ENCODE data around the gene KNDC1. TPM values are rescaled to one million over a fixed set of nuclear protein-coding genes. Genes with fewer than 3 reads are reported as not detected.
"Not testable (repeated sequence)": the region's sequence is repeated elsewhere in the genome, so short reads cannot be mapped to it uniquely, and the experiment has no call there.

KNDC1 gene, protein sequence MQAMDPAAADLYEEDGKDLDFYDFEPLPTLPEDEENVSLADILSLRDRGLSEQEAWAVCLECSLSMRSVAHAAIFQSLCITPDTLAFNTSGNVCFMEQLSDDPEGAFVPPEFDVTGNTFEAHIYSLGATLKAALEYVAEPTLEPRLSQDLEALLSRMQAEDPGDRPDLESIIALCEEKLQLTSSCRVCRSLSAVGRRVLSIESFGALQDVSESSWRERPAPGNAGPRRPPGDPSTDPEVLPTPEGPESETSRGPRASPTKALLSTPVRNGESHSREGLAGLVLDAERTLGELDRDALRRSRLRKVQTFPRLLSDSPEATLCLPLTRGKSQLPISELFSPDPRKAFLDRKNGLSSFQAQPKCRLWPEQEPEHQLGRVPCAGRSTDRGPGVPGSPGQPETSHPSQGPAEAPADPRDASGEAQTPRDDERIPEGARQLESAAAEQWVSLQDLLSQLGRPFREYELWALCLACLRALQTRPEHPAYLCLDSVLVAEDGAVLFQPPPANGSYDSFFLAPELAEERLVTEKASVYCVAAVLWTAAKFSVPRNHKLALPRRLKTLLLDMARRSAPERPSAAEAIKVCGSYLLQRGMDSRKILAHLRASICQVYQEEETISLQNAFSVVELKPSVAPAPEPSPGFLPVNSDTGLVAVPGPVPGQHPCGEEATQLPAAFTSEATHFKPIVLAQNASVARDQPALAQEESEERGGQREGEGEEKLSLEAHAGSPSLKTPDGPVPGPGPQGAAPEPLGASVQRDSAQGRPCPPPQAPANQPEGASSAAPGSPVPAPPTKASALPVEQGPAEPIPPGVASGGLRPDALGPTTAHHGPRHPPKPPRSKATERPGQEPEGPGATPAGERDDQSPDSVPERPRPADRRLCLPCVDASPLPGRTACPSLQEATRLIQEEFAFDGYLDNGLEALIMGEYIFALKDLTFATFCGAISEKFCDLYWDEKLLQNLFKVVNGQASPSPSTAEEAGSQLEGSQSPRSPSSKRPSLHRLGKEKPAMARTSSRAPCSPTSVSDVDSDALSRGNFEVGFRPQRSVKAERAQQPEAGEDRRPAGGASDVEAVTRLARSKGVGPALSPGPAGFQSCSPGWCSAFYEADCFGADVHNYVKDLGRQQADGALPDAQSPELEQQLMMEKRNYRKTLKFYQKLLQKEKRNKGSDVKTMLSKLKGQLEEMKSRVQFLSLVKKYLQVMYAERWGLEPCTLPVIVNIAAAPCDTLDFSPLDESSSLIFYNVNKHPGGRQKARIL (N-terminal part only)
- not detected in 2 replicates for total RNA-seq (2014; rRNA removed; shearing (Covaris generic))

DNA sequence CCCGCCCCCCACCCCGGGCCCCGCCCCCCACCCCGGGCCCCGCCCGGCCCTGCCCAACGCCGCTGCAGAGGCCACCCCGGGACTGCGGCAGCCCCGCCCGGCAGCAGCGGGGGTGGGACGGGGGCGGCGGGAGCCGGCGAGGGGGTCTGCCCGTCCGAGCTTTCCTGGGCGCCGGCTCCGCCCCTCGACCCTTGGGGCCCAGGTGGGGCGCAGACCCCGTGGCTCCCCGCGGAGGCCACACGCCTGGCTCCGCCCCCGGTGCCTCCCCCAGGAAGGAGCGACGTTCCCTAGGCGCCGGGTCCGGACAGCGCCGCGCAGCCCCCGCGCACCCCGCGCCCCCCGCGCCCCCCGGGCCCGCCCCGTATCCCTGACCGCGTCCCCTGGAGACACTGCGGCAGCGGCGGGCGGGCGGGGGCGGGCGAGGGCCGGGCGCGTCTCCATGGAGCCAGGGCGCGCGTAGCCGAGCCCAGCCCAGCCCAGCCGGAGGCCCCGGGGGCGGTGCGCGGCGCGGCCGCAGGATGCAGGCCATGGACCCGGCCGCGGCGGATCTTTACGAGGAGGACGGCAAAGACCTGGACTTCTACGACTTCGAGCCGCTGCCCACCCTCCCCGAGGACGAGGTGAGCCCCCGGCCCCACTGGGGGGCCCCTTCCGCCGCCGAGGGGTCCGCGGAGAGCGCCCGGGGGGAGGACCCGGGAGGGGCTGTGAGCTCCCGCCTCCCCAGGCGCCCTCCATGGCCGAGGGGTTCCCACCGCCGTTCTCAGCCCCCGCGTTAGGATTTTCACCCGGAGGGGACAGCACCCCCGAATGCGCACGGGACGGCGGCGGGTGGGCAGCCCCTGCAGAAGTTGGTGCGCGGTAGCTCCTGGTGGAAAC, at the start of gene KNDC1:
Gene KNDC1, plus strand, starts transcription at position 270 of the 876 bp plus-strand sequence. Its CDS starts 249 bp downstream, at position 519.
- peak; percentile 34 for DNase-seq (ENCODE audit: low read depth)

DNA sequence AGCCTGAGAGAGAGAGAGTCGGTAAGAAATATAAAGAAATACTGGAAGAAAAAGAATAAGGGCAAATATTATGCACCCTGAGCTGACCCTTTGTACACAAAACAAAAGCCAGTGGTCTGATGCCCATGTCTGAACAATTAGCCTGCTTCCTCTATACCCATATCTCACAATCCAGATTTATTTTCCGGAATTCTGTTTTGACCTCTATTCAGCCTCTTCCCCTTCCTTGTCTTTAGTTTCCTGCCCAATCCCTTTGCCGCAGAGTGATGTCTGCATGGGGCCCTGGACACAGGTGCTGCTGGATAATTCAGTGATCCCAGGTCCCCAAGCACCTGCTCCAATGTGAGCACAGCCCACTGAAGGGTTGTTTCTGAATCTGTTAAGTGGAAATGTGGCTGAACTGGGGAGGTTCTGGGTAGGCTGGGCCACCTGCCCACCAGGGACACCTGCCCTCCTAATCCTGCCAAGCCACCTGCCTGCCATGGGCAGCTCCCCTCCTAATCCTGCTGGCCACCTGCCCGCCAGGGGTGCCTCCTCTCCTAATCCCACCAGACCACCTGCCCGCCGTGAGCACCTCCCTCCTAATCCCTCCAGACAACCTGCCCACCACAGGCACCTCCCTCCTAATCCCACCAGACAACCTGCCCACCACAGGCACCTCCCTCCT, 49.3 kb upstream of the KNDC1 start:
- no peak for DNase-seq (ENCODE audit: low read depth)

DNA sequence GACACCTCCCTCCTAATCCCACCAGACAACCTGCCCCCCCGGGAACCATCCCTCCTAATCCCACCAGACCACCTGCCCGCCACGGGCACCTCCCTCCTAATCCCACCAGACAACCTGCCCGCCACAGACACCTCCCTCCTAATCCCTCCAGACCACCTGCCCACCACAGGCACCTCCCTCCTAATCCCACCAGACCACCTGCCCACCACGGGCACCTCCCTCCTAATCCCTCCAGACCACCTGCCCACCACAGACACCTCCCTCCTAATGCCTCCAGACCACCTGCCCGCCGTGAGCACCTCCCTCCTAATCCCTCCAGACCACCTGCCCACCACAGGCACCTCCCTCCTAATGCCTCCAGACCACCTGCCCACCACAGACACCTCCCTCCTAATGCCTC, 48.4 kb upstream of the KNDC1 start:
- DNase-seq (ENCODE audit: low read depth), result not testable (repeated sequence)

DNA sequence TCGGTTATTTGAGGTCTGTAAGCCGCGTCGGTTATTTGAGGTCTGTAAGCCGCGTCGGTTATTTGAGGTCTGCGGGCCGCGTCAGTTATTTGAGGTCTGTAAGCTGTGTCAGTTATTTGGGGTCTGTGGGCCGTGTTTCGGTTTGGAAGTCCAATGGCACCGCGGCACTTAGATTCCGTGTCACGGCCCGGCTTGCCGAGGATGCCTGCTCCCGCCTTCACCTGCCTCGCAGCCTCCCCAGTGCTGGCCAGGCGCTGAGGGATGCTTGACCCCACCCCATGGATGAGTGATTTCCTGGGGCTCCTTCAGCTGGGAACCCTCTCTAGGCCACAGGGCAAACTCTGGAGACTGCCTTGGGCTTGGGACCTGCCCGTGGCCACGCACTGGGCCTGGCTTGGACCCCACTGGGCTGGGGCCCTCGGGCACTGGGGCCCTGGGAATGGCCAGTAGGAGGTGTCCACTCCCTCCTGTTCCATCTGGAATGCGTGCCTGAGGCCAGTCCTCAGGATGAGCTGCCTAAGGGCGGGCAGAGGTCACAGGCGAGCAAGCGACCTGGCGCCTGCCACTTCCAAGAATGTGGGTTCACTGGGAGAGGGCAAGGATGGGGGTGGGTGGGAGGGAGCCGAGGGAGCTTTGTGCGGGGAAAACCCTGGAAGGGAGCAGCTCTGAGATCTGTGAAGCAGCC, 46.7 kb upstream of the KNDC1 start:
- DNase-seq (ENCODE audit: low read depth), result no peak

DNA sequence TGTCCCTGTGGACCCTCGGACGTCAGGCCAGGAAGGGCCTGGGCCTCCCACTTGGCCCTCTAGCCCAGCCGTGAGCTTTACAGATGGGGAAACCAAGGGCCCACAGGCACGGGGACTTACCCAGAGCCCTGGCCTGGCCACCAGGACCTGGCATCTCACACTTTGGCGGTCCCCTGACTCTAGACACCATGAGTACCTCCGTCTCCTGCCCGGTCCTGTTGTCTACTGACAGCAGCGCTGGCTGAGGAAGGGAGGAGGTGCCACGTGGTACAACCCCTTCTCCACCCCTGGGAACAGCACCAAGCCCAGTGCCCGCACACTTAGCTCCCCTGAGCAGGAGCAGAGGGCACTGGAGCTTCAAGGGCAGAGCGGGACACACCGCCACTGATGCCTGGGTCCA, 46.2 kb upstream of the KNDC1 start:
- DNase-seq (ENCODE audit: low read depth), result no peak

DNA sequence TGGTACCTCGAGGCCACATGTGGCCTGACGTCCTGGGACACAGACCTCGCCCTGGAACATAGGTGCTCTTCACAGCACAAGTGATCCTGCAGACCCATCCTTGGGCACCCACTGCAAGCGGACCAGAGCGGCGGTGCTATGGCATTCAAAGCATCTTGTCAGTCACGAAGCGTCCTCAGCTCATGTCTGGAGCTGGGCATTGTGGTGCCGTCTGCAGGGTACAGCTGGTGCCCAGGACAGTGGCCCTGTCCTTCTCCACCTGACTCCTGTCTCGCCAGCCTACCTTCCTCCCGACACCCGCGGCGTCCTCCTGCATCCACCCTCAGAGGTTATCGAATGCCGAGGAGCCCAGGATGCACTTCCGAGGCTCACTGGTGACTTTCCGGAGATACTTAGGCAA, 45.8 kb upstream of the KNDC1 start:
- no peak for DNase-seq (ENCODE audit: low read depth)

DNA sequence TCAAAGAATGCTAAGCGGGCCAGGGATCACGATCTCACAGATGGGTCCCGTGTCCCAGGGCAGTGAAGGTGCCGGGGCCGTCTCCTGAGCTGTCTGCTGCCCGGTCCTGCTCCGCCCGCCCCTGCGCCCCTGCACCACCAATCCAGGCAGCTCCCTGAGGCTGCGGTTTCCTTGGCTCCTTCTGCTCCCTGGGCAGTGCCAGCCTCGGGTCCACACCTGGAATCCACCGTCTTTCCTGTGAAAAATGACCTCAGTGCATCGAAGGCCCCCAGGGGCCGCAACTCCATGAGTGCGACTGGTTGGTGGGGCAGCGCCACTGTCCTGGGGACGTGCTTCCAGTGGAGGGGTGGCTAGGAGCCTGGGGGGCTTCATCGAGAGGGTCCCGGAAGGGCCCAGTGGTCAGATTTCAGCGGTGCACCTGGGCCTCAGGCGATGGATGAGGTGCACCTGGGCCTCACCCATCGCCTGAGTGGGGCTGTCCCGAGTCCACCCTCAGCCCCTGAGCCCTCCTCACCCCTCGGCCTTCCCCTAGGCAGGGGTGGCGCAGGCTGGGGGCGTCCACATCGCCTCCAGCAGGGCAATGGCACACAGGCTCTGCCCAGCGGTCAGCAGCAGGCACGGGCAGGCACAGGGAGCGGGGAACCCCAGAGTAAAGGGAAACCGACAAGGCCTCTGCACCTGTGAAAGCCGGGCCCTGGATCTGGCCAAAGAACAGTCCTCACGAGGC, 45.1 kb upstream of the KNDC1 start:
- DNase-seq (ENCODE audit: low read depth), result no peak

DNA sequence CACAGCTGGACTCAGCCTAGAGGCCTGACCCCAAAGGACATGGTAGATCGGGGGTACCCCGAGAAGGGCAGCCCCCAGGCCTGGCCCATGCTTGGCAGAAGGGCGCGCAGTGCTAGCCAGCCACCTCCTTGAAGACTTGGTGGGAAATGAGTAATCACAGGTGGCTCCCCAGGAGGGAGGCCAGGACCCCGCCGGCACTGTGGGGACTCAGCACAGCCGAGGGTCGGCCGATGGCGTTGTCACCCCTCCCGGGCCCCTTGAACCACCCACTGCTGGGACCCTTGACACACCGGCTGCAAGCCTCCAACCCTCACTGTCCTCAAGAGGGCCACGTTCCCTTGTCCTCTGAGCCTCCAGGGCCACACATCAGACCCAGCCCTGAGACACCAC, 44.6 kb upstream of the KNDC1 start:
- no peak for DNase-seq (ENCODE audit: low read depth)

DNA sequence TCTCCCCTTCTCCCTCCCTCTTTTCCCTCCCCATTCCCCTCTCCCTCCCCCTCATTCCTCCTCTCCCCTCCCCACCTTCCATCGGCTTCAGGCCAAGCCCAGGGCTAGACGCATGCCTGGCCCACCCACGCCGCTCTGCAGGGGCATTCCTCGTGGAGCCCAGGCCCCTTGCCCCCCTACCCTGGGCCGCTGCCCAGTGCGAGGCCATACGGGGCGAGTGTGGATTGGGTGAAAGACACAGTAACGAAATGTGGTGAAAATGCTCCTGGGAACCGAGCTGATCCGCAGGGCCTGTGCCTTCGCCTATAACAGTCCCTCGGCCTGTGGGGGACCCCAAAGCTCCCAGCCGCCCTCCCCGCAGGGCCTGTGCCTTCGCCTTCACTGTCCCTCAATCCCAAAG, 44.0 kb upstream of the KNDC1 start:
- no peak for DNase-seq (ENCODE audit: low read depth)

DNA sequence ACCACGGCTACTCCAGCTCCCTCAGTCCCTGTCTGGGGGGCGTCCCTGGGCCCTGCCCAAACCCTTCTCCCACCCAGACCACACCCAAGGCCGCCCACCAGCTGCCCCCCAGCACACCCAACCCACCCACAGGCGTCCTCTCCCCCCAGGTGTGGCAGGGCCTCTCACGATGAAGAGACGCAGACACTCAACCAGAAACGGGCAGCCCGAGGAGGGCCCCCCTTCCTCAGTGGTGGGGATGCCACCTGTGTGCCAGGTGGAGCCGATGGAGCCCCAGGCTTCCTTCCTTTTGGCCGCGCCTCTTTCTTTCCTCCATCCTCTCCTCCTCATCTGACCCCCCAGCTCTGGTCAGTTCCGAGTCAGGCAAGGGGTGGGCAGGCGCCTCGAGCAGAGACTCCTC, 43.6 kb upstream of the KNDC1 start:
- DNase-seq (ENCODE audit: low read depth), result no peak

DNA sequence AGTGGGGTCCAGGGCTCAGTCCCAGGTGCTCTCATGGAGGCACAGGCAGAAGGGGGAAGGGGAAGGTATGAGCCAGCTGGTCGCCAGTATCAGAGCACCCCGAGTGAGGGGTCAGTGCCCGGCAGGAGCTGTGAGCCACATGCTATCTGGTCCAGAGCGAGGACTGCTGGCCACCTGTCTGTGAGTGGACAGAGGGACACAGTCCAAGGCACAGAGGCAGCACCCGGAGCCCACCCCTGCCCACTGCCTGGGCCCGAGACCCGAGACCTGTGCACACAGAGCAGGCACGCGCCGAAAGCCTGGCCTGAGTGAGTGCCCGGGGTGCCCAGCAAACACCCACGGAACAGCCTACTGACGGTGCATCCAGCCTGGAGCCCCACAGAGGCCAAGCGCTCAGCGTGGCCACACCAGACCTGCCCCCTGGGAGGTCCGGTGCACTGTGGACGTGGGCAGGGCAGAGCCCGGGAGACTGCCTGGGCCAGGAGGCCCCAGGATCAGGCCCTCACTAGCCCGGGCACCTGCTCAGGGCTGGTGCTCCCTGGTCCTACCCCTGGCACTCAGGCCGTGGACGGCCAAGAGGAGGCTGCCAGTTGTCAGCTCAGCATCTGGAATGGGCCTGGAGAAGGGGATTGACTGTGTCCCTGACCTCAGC, 42.9 kb upstream of the KNDC1 start:
- no peak for DNase-seq (ENCODE audit: low read depth)

DNA sequence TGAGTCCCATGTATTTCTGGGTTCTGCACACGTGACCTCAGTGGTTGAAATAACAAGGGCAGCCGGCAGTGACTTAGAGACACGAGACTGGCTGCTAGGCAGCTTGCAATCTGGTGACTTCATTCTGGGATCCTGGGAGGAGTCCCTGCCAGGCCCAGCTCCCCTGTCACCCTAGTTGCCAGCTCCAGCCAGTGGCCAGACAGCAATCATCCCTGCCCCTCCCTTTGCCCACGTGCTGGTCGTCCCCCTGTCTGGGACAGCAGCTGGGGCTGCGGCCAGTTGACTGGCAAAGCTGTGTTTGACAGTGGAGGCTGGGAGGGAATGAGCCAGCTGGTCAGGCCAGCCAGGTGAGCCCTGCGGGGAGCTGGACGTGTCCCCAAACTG, 42.3 kb upstream of the KNDC1 start:
- no peak for DNase-seq (ENCODE audit: low read depth)

DNA sequence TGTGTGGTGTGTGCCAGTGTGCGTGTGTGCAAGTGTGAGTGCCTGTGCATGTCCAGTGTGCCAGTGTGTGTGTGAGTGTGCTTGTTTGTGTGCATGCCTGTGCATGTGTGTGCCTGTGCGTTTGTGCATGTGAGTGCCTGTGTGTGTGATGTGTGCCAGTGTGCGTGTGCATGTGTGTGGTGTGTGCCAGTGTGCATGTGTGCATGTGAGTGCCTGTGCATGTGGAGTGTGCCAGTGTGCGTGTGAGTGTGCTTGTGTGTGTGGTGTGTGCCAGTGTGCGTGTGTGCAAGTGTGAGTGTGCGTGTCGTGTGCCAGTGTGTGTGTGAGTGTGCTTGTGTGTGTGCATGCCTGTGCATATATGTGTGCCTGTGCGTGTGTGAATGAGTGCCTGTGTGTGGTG, 38.5 kb upstream of the KNDC1 start:
- no peak for DNase-seq (ENCODE audit: low read depth)

DNA sequence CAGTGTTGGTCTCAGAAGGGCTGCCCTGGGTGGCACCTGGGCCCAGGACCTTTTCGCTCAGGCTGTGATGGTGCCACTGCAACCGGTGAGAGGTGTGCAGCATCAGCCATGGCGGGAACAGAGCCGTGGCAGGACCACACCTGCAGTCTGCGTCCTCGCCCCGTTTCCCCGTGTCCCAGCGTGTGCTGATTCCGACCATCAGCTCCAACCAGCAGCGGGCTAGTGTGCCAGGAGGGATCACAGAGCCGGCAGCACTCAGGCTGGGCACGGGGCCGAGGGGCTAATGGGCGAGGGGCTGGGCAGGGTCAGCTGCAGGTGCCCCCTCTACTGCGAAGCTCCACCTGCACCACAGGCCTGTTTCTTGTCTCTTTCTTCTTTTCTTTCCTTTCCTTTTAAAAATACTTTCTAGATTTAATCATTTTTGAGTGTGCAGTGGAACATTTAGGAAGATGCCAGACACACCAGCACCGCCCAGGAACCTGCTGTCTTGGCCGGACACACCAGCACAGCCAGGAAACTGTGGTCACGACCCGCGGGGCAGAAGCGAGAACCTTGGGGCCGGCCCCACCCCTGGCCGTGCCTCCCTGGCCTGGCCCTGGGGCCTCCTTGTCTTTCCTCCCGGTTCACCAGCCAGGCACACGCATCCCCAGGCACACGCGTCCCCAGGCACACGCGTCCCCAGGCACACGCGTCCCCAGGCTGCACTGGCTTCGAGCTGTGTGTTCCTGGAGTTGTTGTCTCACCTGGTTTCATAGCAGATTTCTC, 37.7 kb upstream of the KNDC1 start:
- no peak for DNase-seq (ENCODE audit: low read depth)

DNA sequence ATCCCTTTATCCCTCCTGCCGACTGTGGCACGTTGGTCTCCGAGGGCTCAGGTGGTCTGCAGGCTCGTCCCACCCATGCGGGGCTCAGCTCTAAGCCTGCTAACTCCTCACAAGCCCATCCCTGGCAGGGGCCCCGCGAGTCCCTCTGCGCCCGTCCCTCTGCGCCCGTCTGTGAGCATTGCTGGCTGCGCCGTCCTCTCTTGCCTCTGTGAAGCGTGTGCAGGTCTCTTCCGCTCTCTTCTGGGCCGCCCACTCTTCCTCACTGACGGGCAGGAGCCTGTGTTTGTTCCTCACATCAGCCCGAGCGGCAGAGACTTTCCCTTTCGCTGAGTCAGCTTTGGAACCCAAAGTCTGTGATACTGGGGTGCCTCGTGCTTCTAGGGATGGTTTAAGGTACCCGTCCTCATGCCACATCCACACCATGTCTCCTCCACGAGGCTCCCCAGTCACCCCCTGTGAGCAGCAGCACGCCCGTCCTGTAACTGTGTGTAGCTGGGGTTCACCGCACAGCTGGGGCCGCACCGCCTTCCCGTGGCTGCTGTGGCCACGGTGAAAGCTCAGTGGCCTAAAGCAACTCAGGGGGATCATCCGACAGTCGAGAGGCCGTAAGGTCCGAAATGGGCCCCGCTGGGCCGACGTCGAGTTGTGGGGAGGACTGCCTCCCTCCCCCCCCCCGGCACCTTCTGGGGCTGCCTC, 36.8 kb upstream of the KNDC1 start:
- DNase-seq (ENCODE audit: low read depth), result no peak

DNA sequence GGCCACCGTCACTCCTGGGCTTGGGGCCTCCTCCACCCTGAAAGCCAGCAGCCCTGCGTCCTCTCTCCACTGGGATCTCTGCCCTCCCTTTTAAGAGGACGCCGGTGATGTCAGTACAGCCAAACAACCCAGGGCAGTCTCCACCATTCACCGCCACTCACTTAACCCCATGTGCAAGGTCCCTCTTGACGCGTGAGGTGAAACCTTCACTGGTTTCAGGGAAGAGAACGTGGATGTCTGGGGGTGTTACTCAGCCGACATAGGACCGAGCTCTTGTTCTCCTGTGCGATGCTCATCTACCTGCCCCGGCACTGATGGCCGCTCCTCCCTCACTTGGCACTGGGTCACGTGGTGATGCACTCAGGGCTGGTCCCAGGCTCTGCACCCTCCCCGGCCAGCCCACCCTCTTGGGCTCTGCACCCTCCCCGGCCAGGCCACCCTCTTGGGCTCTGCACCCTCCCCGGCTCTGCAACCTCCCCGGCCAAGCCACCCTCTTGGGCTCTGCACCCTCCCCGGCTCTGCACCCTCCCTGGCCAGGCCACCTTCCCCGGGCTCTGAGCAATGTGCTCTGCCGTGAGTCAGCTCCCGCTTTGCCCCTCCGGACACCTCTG, 36.2 kb upstream of the KNDC1 start:
- DNase-seq (ENCODE audit: low read depth), result no peak

All from Daoy (cell line).